Astrocyte (in vitro differentiated cells and primary cell): ENCODE results near the gene FERMT3.

ENCODE experiments used
- CTCF ChIP-seq: IDR thresholded peaks from 2 replicates; pipeline ENCODE4 v1.5.1; 2011; ENCODE audit warnings: low read depth, mild to moderate bottlenecking, inconsistent platforms, low read length, moderate library complexity; ENCODE audit not compliant: insufficient read depth
- EZH2 ChIP-seq: IDR thresholded peaks from 2 replicates; pipeline ENCODE4 v1.6.1; 2012; ENCODE audit warnings: mild to moderate bottlenecking, low read length, inconsistent platforms; ENCODE audit not compliant: insufficient read depth

GRCh38 chr11:64173616-64174355 is 32.7 kb upstream of the FERMT3 start:
- TF ChIP-seq CTCF (no peak), EZH2 (no peak)
